Hematopoietic multipotent progenitor cell treated with erythropoietin and hydrocortisone succinate and interleukin-3 and kit ligand, for 15 days (in vitro differentiated cells): ENCODE results near the gene INPP4B.

ENCODE experiments used
- DNase-seq: peaks from one replicate; pipeline ENCODE4 v3.0.0-alpha.2; 2015; ENCODE audit warnings: low spot score

The INPP4B gene

GRCh38 chr4:142345924-142346323, 500.2 kb downstream of the INPP4B start:
- no peak for DNase-seq

DNA sequence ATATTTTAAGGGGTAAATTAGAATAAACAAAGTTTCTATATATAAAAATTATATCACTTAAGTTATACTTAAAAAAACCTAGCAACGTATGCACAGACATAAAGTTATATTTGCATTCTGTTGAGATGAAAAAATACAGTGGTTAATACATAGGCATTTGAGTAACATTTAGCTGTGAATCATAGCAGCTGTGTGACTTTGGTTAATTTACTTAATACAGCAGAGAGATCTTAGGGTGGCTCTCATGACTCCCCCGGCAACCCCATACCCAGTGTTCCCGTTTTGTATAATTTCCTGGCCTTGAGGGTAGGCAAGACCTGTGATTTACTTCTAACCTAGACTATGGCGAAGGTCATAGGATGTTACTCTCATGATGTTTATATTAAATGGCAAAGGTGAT, 504.8 kb downstream of the INPP4B start:
- no peak for DNase-seq

- no peak for DNase-seq
Observed at GRCh38 chr4:142339053-142339452, 507.0 kb downstream of the INPP4B start.

DNA sequence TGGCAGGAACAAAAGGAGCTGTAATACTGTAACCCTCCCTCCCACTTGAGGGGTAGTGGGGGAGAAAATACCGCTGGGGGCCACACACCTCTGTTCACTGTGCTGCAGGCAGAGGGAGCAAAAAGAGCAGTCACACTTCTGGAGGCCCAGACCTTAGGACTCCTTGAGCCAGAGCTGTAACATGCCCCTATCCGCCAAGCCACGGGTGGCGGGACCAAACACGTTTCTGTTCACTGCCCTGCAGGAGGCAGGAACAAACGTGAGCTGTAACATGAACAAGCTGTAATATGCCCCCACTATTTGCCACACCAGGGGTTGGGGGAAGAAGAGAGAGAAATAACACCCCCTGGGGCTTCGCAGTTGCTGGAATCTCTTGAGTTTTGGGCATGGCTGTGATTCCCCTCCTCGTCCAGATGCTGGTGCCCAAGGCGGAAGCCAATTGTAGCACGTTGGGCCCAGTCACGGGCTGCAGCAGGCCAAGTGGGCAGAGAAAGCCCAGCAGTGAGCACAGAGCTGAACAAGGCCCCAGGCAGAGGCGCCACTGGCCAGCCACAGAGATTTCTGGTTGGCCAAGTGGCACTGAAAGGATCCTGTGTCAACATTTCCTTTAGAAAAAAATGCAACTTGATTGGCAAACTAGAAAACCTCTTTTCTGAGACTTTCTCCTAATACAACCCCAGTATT, 509.7 kb downstream of the INPP4B start:
- no peak for DNase-seq

GRCh38 chr4:142334931-142335330, 511.2 kb downstream of the INPP4B start:
- no peak for DNase-seq

DNA sequence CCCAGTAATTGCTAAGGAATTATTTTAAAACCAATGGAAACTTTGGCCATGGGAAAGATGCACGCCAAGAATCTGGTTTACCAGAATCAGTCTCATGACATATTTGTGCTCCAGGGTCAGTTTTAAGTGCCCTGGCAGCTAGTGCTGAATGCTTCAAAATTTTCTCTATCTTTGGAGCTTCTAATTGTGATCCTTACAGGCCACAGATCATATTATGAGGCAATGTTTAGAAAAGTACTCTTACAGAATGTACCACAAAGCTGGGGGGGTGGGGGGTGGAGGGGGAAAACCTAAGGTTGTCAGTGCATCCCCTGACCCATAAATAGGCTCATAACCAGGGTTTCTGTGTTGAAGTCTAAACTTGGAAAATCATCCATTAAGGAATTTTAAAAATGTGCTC, 514.5 kb downstream of the INPP4B start:
- DNase-seq, result no peak

DNA sequence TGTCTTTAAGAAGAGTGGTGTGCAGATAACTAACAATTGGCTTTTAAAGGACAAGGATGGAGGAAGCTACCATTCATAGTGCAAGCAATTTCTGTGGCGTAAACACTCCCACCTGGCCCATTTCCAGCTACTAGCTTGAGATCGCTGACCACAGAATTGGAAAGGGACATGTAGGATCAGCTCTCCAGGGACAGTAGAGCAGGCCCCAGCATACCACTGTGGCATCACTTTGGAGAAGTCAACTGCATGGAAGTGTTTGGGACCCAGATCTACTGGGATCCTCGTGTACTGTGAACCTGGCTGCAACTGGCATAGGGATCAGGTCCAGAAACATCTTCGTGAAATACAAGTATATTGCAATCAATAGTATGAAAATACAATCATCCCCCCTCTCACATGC, 515.0 kb downstream of the INPP4B start:
- DNase-seq, result no peak

DNA sequence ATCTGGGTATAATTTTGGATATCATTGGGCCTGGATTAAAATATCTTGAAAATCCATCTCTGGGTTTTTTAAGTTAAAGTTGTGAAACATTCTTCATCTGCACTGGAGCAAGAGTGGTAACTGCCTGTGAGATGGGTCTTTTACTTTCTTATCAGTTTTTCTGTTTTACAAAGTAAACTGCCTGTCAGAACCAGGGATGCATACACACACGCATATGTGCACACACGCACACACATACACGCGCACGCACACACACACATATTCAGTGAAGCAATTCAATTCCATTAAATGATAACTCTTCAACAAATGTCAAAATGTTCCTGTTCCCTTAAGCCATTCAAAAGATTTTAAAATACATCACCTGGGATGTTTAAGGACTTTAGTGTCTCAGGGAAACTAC, 515.8 kb downstream of the INPP4B start:
- no peak for DNase-seq

DNA sequence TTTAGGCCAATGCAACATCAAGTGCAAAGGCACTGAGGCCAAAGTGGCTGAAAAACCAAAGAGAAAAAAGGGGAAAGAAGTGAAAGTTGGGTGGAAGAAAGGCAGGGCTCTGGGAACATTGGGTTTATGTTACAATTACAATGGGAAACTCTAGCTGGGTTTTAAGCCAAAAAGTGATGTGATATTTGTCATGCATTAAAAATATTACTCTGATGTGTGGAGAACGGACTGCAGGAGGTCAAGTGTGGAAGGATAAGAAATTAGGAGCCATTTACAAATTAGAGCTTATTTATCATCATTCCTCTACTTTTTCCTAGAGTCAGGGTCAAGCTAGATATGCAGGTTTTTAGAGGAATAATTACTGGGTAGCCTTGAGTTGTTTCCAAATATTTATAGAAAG, 516.8 kb downstream of the INPP4B start:
- no peak for DNase-seq

- DNase-seq, result no peak
Observed at GRCh38 chr4:142326181-142326580, 519.9 kb downstream of the INPP4B start.

DNA sequence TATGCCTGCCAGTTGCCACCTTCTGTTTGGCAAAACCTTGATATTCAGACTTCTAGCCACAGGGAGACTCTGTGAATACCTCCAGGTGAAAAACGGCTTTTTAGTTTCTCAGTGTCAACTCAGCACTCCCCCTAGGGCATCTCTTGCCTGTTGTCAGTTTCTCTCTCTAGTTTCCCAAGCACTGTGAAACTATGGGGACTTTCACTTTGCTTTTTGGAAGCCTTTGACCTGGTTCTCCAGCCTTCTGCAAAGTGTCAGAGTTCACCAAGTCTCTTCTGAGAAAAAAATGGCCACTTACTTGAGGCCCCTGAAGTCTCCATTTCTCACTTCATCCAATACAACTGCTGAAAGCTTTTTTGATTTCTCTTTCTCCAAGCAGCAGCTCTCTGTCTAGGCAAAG, 521.5 kb downstream of the INPP4B start:
- no peak for DNase-seq

DNA sequence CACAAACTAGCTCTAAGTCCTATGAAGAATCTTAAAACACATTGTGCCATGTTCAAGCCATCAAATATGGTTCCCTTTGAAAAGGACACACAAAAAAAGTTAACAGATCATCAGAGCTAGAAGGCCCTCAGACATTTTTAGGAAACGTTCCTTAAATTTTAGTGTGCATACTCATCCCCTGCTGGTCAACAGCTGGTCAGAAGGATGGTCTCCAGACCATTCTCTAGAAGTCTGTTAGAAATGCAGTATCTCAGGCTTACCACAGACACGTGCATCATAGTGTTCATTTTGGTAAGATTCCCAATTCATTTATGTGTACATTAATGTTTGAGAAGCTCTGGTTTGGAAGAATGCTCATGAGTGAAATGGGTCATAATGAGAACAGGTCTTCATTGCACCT, 523.1 kb downstream of the INPP4B start:
- DNase-seq, result no peak

GRCh38 chr4:142318280-142318679, 527.8 kb downstream of the INPP4B start:
- no peak for DNase-seq

GRCh38 chr4:142316913-142317312, 529.2 kb downstream of the INPP4B start:
- DNase-seq, result no peak

- DNase-seq, result no peak
Observed at GRCh38 chr4:142316025-142316424, 530.1 kb downstream of the INPP4B start.

GRCh38 chr4:142314686-142315085, 531.4 kb downstream of the INPP4B start:
- no peak for DNase-seq

GRCh38 chr4:142314247-142314646, 531.9 kb downstream of the INPP4B start:
- DNase-seq, result no peak

DNA sequence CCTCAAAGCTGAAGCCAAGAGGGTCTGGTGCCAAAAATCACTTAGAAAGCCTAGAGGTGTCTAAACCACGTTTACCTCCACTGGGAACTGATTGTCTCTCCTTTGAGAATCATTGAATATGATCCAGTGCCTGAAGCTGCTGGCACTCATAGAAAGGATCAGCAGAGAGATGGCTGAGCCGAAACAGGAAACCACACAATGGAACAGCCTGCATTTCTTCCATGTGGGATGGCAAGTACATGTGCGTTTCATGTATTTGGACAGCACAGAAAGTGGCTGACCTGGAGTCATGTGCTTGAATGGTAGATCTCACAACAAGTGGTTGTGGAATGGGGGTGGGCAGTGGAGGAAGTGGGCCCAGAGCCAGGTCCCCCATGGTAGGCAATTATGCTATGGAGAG, 533.7 kb downstream of the INPP4B start:
- no peak for DNase-seq

DNA sequence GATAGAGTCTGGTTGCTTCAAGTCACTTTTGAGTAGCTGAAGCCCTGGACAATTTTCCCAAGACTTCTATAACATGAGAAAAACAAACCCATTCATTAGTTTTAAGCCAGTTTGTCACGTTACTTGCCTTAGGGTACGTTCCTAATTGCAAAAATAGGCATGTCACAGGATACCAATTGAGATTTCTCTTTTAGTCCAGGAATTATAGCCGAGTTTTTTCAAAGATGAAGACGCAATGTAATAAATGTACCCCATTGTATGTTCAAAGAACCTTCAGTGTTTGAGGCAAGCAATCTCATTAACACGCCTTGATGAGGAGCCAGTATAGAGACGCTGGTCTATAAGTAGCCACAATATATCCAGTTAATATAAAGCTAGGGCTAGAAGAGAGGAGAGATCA, 534.2 kb downstream of the INPP4B start:
- DNase-seq, result no peak

DNA sequence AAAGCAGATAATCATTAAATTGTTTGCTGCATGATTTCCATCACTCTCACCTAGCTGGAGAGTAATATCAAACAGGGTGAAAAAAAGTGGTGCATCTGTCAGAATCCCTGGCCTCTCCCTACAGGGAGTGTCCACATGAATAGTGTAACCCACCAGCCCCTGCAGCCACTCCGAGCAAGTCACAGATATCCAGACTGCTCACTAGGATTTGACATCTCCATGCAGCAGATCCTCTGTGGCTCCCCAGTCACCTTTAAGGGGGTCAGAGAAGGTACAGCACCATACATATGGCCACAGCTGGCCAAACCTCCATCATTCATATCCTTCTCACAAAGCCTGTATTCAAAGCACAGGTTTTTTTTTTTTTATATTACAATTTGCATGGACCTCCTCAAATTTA, 536.3 kb downstream of the INPP4B start:
- no peak for DNase-seq

DNA sequence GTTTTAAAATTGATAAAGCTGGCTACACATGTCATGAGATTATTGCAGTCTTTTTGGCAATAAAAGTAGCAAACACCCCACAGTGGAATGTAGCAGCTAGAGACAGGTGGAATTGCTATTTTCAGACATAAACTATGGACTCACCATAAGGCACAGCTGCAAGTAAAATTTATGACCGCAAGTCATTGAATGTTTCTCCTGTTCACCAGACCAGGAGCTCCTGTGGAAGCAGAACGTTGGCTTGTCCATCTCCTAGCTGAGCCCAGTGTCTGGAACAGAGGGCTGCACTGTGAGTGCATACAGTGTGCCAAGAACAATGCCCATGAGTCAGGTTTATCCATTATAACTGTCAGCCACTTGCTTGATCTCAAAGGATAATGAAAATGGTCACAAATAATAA, 538.2 kb downstream of the INPP4B start:
- no peak for DNase-seq

DNA sequence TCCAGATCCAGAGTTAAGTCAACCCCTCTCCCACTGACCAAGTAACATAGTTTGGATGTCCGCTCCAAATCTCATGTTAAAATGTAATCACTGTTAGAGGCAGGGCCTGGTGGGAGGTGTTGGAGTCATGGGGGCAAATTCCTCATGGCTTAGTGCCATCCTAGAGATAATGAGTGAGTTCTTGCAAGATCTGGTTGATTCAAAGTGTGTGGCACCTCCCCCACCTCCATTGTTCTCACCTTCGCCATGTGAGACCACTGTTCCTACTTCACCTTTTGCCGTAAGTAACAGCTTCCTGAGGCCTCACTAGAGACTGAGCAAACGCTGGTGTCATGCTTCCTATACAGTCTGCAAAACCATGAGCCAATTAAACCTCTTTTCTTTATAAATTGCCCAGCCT, 548.8 kb downstream of the INPP4B start:
- no peak for DNase-seq

GRCh38 chr4:142293536-142293935, 552.6 kb downstream of the INPP4B start:
- no peak for DNase-seq

DNA sequence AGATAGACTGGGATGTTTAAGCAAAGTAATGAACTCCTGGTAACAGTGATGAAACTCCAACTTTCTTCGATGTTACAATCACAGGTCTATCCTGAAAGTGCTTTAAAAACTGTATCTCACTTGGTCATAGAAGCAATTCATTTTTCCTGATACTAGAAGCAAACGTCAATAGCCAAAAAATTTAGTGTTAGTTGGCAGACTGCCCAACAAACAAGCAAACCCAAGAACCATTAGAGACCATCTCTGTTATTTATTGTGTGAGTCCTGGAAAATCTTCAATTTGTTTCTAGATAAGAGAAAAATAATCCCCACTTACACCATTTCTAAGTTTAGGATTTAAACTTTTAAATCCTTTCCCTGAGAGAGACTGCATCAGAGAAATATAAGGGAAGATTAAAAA, 553.9 kb downstream of the INPP4B start:
- DNase-seq, result no peak
